ENCODE data around the gene PFDN4. TPM values are rescaled to one million over a fixed set of nuclear protein-coding genes. Genes with fewer than 3 reads are reported as not detected.

The PFDN4 gene
- total RNA-seq, 1 donor from 2014 or later = 18.9 TPM

GRCh38 chr20:54201268-54201846 lies 6.5 kb upstream of the PFDN4 start:
- no peaks in the 10 kb centered on the region for H3K9me3 Mint-ChIP-seq (ENCODE audit: unreplicated experiment)
- H3K27me3 Mint-ChIP-seq (ENCODE audit: unreplicated experiment) = peaks cover 31% of the 10 kb centered on the region
- TF ChIP-seq CTCF (IDR thresholded peaks at IDR 0.05) = no peak
- H3K27ac Mint-ChIP-seq (ENCODE audit: unreplicated experiment) = no peak overlapping the region
- no peak overlapping the region for H3K4me3 Mint-ChIP-seq (ENCODE audit: unreplicated experiment)
- DNase-seq (ENCODE audit: extremely low spot score, unreplicated experiment) = no peak
- H3K36me3 Mint-ChIP-seq (ENCODE audit: unreplicated experiment) = no peaks in the 10 kb centered on the region
- no peaks in the 10 kb centered on the region for H3K4me1 Mint-ChIP-seq (ENCODE audit: unreplicated experiment)

- DNase-seq (ENCODE audit: extremely low spot score, unreplicated experiment) = no peak
- TF ChIP-seq CTCF (IDR thresholded peaks at IDR 0.05) = no peak
- Mint-ChIP-seq H3K4me1 (ENCODE audit: unreplicated experiment) (no peaks in the 10 kb centered on the region), H3K27me3 (ENCODE audit: unreplicated experiment) (peaks cover 28% of the 10 kb centered on the region), H3K9me3 (ENCODE audit: unreplicated experiment) (no peaks in the 10 kb centered on the region), H3K36me3 (ENCODE audit: unreplicated experiment) (no peaks in the 10 kb centered on the region), H3K4me3 (ENCODE audit: unreplicated experiment) (no peak overlapping the region), H3K27ac (ENCODE audit: unreplicated experiment) (no peak overlapping the region)
Measured at GRCh38 chr20:54203281-54203680, 4.6 kb upstream of the PFDN4 start.

GRCh38 chr20:54204063-54204462 lies 3.8 kb upstream of the PFDN4 start:
- no peak for TF ChIP-seq CTCF (IDR thresholded peaks at IDR 0.05)
- H3K9me3 Mint-ChIP-seq (ENCODE audit: unreplicated experiment) = no peaks in the 10 kb centered on the region
- no peak overlapping the region for H3K27ac Mint-ChIP-seq (ENCODE audit: unreplicated experiment)
- no peak overlapping the region for H3K4me3 Mint-ChIP-seq (ENCODE audit: unreplicated experiment)
- peaks cover 28% of the 10 kb centered on the region for H3K27me3 Mint-ChIP-seq (ENCODE audit: unreplicated experiment)
- H3K4me1 Mint-ChIP-seq (ENCODE audit: unreplicated experiment) = peaks cover 5% of the 10 kb centered on the region
- no peaks in the 10 kb centered on the region for H3K36me3 Mint-ChIP-seq (ENCODE audit: unreplicated experiment)
- DNase-seq (ENCODE audit: extremely low spot score, unreplicated experiment) = no peak

GRCh38 chr20:54204481-54204880 lies 3.4 kb upstream of the PFDN4 start:
- no peak for DNase-seq (ENCODE audit: extremely low spot score, unreplicated experiment)
- Mint-ChIP-seq H3K4me3 (ENCODE audit: unreplicated experiment) (no peak overlapping the region), H3K36me3 (ENCODE audit: unreplicated experiment) (no peaks in the 10 kb centered on the region), H3K27ac (ENCODE audit: unreplicated experiment) (no peak overlapping the region), H3K27me3 (ENCODE audit: unreplicated experiment) (peaks cover 28% of the 10 kb centered on the region), H3K4me1 (ENCODE audit: unreplicated experiment) (peaks cover 9% of the 10 kb centered on the region), H3K9me3 (ENCODE audit: unreplicated experiment) (no peaks in the 10 kb centered on the region)
- TF ChIP-seq CTCF (IDR thresholded peaks at IDR 0.05) = no peak

GRCh38 chr20:54205450-54205849 lies 2.4 kb upstream of the PFDN4 start:
- H3K9me3 Mint-ChIP-seq (ENCODE audit: unreplicated experiment) = no peaks in the 10 kb centered on the region
- H3K27me3 Mint-ChIP-seq (ENCODE audit: unreplicated experiment) = peaks cover 24% of the 10 kb centered on the region
- H3K4me1 Mint-ChIP-seq (ENCODE audit: unreplicated experiment) = peaks cover 17% of the 10 kb centered on the region
- DNase-seq (ENCODE audit: extremely low spot score, unreplicated experiment) = no peak
- H3K27ac Mint-ChIP-seq (ENCODE audit: unreplicated experiment) = no peak overlapping the region
- no peak for TF ChIP-seq CTCF (IDR thresholded peaks at IDR 0.05)
- no peak overlapping the region for H3K4me3 Mint-ChIP-seq (ENCODE audit: unreplicated experiment)
- no peaks in the 10 kb centered on the region for H3K36me3 Mint-ChIP-seq (ENCODE audit: unreplicated experiment)

Measured in osteocyte (in vitro differentiated cells).